ENCODE data around the gene VPS4A.

DNA sequence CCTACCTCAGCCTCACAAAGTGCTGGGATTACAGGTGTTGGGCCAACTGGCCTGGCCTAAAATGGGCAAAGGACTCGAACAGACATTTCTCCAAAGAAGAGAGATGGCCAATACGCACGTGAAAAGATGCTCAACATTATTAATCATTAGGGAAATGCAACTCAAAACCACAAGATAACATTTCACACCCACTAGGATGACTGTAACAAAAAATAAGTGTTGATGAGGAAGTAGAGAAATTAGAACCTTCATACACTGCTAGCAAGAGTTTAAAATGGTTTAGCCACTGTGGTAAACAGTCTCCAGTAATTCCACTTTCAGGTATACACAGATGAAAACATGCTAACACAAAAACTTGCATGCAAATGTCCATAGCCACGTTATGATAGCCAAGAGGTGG, 34.8 kb downstream of the VPS4A start:
- TF ChIP-seq EZH2 (IDR thresholded peaks at IDR 0.05), result no peak
- TF ChIP-seq POLR2AphosphoS5 (IDR thresholded peaks at IDR 0.05; ENCODE audit: borderline replicate concordance, low read depth, low read length), result no peak

All from SK-N-MC (cell line).